Esophagus muscularis mucosa (tissue), 4 donors: ENCODE data around the gene TSSC4. TPM values are rescaled to one million over a fixed set of nuclear protein-coding genes. Genes with fewer than 3 reads are reported as not detected.

Source experiments
- DNase-seq: peaks from one replicate; pipeline ENCODE4 v3.0.0-alpha.2; 2017; ENCODE audit errors: extremely low spot score
- H3K27ac ChIP-seq, 4 donors: fragments of 200-600 bp; sonication (generic); replicated peaks in 1 of 4; 1 replicate in 3 of 4; 2 replicates in 1 of 4; pipeline ENCODE4 v1.5.1; 2016 to 2019; ENCODE audit warnings: mild to moderate bottlenecking in 1 of 4
- H3K27me3 ChIP-seq, 4 donors: fragments of 200-600 bp; sonication (generic); one replicate each; pipeline versions ENCODE4 v1.5.1 to v1.6.0; 2016 to 2019
- H3K36me3 ChIP-seq, 4 donors: fragments of 200-600 bp; sonication (generic); one replicate each; pipeline ENCODE4 v1.5.1; 2016 to 2019
- H3K4me1 ChIP-seq, 4 donors: fragments of 200-600 bp; sonication (generic); one replicate each; pipeline ENCODE4 v1.5.1; 2016 to 2019
- H3K4me3 ChIP-seq, 4 donors: fragments of 200-600 bp; sonication (generic); 1 replicate in 2 of 4; 2 replicates in 2 of 4; pipeline ENCODE4 v1.5.1; 2016 to 2019; ENCODE audit warnings: mild to moderate bottlenecking in 4 of 4, moderate library complexity in 1 of 4
- H3K9me3 ChIP-seq, 4 donors: fragments of 200-600 bp; sonication (generic); 1 replicate in 3 of 4; 2 replicates in 1 of 4; pipeline ENCODE4 v1.5.1; 2016 to 2019
- EP300 ChIP-seq: sonication (generic); formaldehyde crosslinking; IDR thresholded peaks from one replicate; pipeline ENCODE4 v1.6.1; 2017; ENCODE audit warnings: antibody characterized with exemption
- POLR2A ChIP-seq: fragments of 450-650 bp; IDR thresholded peaks from one replicate; pipeline ENCODE4 v1.6.1; 2017; ENCODE audit warnings: antibody characterized with exemption, moderate library complexity, mild to moderate bottlenecking, low read depth
- POLR2AphosphoS5 ChIP-seq, 2 donors: sonication (generic); formaldehyde crosslinking; IDR thresholded peaks; one replicate each; pipeline ENCODE4 v1.6.1; 2017; ENCODE audit warnings: antibody characterized with exemption in 2 of 2
- WGBS: methylation state at CpG from one replicate; pipeline ENCODE4 v1.1.5; 2018; 5-methylcytosine and 5-hydroxymethylcytosine counted together
- intact Hi-C: fragments of 100-400 bp; cut with DNase I; formaldehyde crosslinking; loops from one replicate; pipeline ENCODE4 v1.15.1; 2023
- total RNA-seq, 4 donors: library from RNA; depleted of rRNA; stranded (reverse); fragments of >200 nt; gene quantifications; one replicate each; pipeline versions ENCODE4 v1.1.0 to v1.2.1, GENCODE V29; 2016
- TF ChIP-seq, protein P1 (sequence below), 3 experiments: fragments of 200-600 bp in 2 of 3; fragments of 450-650 bp in 1 of 3; sonication (generic) in 2 of 3; IDR thresholded peaks; one replicate each; pipeline ENCODE4 v1.5.1; 2017 to 2019; ENCODE audit warnings: antibody characterized with exemption in 3 of 3, mild to moderate bottlenecking in 2 of 3, moderate library complexity in 1 of 3

Gene TSSC4
- total RNA-seq, 4 donors from 2014 or later, result 46.9 to 76.9 (median 70.6) TPM

DNA sequence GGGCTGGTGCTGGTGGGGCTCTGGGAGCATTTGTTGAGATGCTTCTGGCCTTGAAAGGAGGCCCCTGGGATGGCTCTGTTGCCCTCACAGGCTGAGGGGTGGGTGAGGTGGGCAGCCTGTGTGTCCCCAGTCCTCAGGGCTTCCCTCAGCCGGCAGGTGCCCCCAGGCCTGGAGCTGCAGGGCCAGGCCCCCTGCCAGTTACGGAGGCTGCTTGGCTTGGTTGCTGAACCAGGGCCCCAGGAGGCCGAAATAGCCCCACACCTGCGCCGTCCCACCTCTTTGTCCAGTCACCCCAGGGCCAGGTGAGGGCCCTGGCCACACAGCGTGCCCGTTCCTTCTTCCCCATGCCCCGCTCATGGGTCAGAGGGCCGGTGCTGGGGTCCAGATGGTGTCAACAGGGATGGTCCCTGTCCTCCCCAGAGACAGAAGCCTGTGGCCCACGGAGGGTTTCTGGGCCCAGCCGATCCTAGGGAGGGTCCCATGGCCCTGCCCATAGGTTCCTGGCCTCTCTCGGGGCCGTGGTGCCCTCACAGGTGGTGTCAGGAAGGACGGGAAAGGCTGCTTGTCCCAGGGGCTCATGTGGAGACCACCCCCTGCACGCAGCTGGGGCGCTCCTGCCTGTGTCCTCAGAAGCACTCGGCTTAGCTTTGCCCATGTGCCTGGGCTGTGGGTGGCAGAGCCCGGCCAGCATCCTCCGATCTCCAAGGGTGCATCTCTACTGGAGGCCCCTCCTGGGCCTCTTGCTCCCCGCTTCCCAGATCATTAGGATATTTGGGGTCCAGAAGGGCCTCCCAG is 9.2 kb upstream of the TSSC4 start:
- Histone ChIP-seq H3K9me3 (no peaks in the 10 kb centered on the region), H3K27ac (peak overlapping the region; percentile 98 to 100 (median 100)), H3K27me3 (no peaks in the 10 kb centered on the region), H3K36me3 (peaks cover 22 to 78% (median 59%) of the 10 kb centered on the region in 4 donors), H3K4me1 (peaks cover 58 to 94% (median 85%) of the 10 kb centered on the region in 4 donors), H3K4me3 (peak overlapping the region in 1 of 4 donors; percentile 13)
- TF ChIP-seq POLR2AphosphoS5 (IDR thresholded peaks at IDR 0.05) (no peak), EP300 (no peak)
- TF ChIP-seq, protein P1, sequence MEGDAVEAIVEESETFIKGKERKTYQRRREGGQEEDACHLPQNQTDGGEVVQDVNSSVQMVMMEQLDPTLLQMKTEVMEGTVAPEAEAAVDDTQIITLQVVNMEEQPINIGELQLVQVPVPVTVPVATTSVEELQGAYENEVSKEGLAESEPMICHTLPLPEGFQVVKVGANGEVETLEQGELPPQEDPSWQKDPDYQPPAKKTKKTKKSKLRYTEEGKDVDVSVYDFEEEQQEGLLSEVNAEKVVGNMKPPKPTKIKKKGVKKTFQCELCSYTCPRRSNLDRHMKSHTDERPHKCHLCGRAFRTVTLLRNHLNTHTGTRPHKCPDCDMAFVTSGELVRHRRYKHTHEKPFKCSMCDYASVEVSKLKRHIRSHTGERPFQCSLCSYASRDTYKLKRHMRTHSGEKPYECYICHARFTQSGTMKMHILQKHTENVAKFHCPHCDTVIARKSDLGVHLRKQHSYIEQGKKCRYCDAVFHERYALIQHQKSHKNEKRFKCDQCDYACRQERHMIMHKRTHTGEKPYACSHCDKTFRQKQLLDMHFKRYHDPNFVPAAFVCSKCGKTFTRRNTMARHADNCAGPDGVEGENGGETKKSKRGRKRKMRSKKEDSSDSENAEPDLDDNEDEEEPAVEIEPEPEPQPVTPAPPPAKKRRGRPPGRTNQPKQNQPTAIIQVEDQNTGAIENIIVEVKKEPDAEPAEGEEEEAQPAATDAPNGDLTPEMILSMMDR (IDR thresholded peaks at IDR 0.05), result no peak
- intact Hi-C loops, result no loop called here
- 84% methylated on average over 16 of the region's 20 CpGs for WGBS
- DNase-seq, result no peak

DNA sequence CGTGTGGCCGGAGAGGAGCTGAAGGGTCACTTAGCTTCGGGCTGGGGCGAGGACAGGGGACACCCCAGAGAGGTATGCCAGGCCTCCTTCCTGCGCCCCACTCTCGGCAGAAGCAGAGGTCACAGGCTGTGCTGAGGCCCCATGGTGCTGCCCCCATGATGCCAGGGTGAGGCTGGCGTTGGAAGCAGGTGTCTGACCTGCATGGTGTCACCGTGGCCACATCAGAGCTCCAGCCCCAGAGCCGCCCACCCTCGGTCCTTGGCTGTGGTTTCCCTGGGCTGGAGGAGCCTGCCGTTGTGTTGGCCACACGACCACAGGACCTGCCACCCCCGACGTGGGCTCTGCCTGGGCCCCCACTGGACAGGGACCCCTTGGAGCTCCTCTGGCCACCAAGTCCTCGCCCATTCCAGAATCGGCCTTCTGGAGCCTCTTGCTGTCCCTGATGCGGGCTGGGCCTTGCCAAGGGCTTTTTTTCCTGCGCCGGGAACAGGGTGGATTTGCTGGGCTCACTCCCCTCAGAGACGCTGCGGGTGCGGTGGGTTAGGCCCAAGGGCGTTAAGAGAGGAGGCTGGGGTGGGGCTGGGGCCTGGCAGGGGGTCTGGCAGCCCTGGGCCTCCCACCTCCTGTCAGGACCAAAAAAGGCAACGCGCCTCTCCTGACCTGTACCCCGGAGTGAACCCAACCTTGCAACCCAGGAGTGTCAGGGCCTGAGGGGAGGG is 8.2 kb upstream of the TSSC4 start:
- no peaks in the 10 kb centered on the region for H3K27me3 ChIP-seq
- no peak overlapping the region for H3K4me3 ChIP-seq
- H3K9me3 ChIP-seq, result no peaks in the 10 kb centered on the region
- peak overlapping the region; percentile 98 to 100 (median 100) for H3K27ac ChIP-seq
- TF ChIP-seq POLR2A, result no peak
- no peak for TF ChIP-seq EP300
- no peak for TF ChIP-seq POLR2AphosphoS5 (IDR thresholded peaks at IDR 0.05)
- TF ChIP-seq, protein P1 (IDR thresholded peaks at IDR 0.05), result no peak
- DNase-seq, result no peak
- 64% methylated on average over 13 of the region's 26 CpGs for WGBS
- peaks cover 31 to 88% (median 70%) of the 10 kb centered on the region in 4 donors for H3K36me3 ChIP-seq
- peaks cover 48 to 84% (median 75%) of the 10 kb centered on the region in 4 donors for H3K4me1 ChIP-seq
- intact Hi-C loops, result no loop called here

DNA sequence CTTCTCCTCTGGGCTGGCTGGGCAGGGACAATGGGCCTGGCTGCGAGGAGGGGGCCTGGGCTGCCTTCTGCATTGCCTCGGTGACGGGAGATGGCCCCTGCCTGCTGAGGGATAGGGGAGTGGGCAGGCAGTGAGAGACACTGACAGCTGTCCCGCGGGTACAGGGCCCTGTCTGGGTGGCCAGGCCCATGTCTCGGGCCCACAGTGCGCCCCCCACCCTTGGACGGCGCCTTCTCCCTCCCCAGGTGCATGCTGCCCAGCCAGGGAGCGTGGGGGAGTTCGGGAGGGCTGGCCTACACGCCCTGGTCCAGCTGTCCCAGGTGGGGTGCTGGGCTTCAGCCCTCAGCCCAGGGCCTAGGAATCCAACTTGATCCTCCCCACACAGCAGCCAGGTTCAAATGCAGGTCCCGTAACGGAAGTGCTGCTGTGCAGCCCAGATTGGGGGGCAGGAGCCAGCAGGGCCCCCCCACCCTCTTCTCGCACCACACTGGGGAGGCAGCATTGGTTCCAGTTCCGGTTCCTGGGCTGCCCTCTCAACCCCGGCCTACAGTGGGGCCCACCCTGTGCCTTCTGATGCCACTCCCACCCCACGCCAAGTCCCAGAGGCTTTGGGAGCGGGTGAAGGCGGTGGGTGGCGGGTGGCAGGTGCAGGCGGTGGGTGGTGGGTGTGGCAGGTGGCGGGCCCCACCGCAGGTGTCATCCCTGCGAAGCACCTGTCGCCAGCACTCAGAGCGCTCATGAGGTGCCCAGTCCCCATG is 7.3 kb upstream of the TSSC4 start:
- no peak overlapping the region for H3K4me3 ChIP-seq
- 73% methylated on average over 4 of the region's 27 CpGs for WGBS
- peak overlapping the region; percentile 98 to 100 (median 100) for H3K27ac ChIP-seq
- intact Hi-C loops, result no loop called here
- DNase-seq, result no peak
- peaks cover 39 to 77% (median 66%) of the 10 kb centered on the region in 4 donors for H3K4me1 ChIP-seq
- no peaks in the 10 kb centered on the region for H3K27me3 ChIP-seq
- peaks cover 31 to 97% (median 78%) of the 10 kb centered on the region in 4 donors for H3K36me3 ChIP-seq
- H3K9me3 ChIP-seq, result no peaks in the 10 kb centered on the region
- TF ChIP-seq EP300 (no peak), POLR2A (no peak), POLR2AphosphoS5 (IDR thresholded peaks at IDR 0.05) (no peak)
- TF ChIP-seq, protein P1 (IDR thresholded peaks at IDR 0.05), result no peak

DNA sequence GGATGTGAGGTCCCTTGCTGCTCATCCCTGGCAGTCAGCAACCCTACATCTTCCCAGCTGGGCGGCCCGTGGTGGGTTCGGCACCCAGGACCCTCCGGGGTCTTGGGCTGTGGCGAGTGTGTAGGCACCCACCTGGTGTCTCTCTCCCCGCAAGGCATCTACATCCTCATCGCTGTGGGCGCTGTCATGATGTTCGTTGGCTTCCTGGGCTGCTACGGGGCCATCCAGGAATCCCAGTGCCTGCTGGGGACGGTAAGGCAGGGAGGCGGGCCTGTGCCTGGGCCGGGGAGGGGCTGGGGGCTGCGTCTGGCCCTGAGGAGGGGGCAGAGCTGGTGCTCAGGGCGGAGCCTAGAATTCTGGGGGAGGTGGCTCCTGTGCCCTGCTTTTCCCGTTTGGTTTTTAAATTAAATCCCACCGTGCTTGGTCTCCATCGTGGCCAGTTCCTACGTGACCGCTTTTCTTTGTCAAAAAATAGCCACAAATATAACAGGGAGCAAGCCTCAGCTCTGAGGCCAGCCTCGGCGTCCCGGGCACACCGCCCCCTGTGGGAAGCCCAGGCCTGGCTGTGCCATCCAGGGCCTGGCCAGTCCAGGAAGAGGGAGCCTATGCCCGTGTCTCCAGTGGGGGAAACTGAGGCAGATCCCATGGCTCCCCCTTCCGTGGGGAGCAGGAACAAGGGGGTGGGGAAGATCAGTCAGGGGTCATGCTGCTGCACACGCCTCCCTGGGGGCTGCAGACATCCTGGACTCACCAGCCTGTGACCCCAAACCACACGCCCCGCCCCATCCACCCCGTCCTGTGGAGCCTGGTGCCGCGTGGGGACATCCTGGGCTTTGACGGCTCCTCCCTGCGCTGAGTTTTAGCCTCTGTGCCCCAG is 6.4 kb upstream of the TSSC4 start:
- peaks cover 31 to 96% (median 84%) of the 10 kb centered on the region in 4 donors for H3K36me3 ChIP-seq
- H3K4me3 ChIP-seq, result no peak overlapping the region
- no peaks in the 10 kb centered on the region for H3K27me3 ChIP-seq
- peak overlapping the region; percentile 98 to 100 (median 100) for H3K27ac ChIP-seq
- intact Hi-C loops, result no loop called here
- no peak for TF ChIP-seq POLR2AphosphoS5 (IDR thresholded peaks at IDR 0.05)
- TF ChIP-seq EP300, result no peak
- TF ChIP-seq POLR2A, result no peak
- TF ChIP-seq, protein P1 (IDR thresholded peaks at IDR 0.05), result no peak
- H3K9me3 ChIP-seq, result no peaks in the 10 kb centered on the region
- 79% methylated on average over 14 of the region's 34 CpGs for WGBS
- DNase-seq, result no peak
- H3K4me1 ChIP-seq, result peaks cover 35 to 77% (median 65%) of the 10 kb centered on the region in 4 donors
